ENCODE data around the gene TMEM236. TPM values are rescaled to one million over a fixed set of nuclear protein-coding genes. Genes with fewer than 3 reads are reported as not detected.

The TMEM236 gene
- polyA plus RNA-seq (2012; rRNA removed), result 0.02 TPM in 1 of 2 replicates, not detected in the other
- 0.01 TPM in 2 replicates for polyA plus RNA-seq (2012; cell fraction: cytosol; rRNA removed)
- polyA plus RNA-seq (2012; cell fraction: nucleus; rRNA removed), result 0.02 and 0.05 TPM in 2 replicates

- Histone ChIP-seq H3K9ac (no peak within 1 kb of the TSS), H3F3A (replicated peaks; ENCODE audit: insufficient read depth) (no peaks in the 10 kb centered on the region), H3K4me1 (ENCODE audit: control insufficient read depth in 1 of 2, insufficient read depth in 2 of 2, low read depth in 1 of 2, low read length in 1 of 2) (no peaks in the 10 kb centered on the region), H3K27ac (ENCODE audit: low read depth in 2 of 2, low read length in 1 of 2) (no peak within 1 kb of the TSS), H3K79me2 (ENCODE audit: insufficient read depth) (no peaks in the 10 kb centered on the region), H2AFZ (ENCODE audit: low read depth) (no peak within 1 kb of the TSS), H3K4me3 (ENCODE audit: low read depth in 2 of 2, low read length in 1 of 2) (no peak within 1 kb of the TSS), H3K9me3 (no peaks in the 10 kb centered on the region), H3K36me3 (replicated peaks in 1 of 2; ENCODE audit: control insufficient read depth in 1 of 2, insufficient read depth in 2 of 2, low read length in 1 of 2) (no peaks in the 10 kb centered on the region), H3K4me2 (no peak within 1 kb of the TSS), H4K20me1 (ENCODE audit: insufficient read depth) (no peaks in the 10 kb centered on the region), H3K27me3 (ENCODE audit: insufficient read depth) (no peaks in the 10 kb centered on the region), H3K9me2 (no peaks in the 10 kb centered on the region)
- 79% methylated on average over 9 of the region's 9 CpGs for WGBS (ENCODE audit: low lambda C conversion rate)
- ChIA-PET CTCF (no interaction called here), POLR2A (no interaction called here)
- TF ChIP-seq TAF1 (IDR thresholded peaks at IDR 0.05; ENCODE audit: borderline replicate concordance, low read depth, low read length), result no peak
- no peak for TF ChIP-seq ZBTB33 (IDR thresholded peaks at IDR 0.05; ENCODE audit: borderline replicate concordance, low read depth)
- no peak for TF ChIP-seq SIN3A (IDR thresholded peaks at IDR 0.05; ENCODE audit: borderline replicate concordance, low read depth, low read length)
- no peak for TF ChIP-seq RAD21 (IDR thresholded peaks at IDR 0.05; ENCODE audit: low read length)
- no peak for TF ChIP-seq POLR2AphosphoS5 (IDR thresholded peaks at IDR 0.05; ENCODE audit: low read depth, low read length)
- no peak for TF ChIP-seq CTCF (IDR thresholded peaks at IDR 0.05)
- DNase-seq, result no peak
Observed at GRCh38 chr10:17751781-17752445, at the start of gene TMEM236. Gene TMEM236 (plus strand): TSS chr10:17752201. CDS start chr10:17752296, 95 bp downstream.

GRCh38 chr10:17703706-17704105, 48.3 kb upstream of the TMEM236 start:
- Histone ChIP-seq H3K79me2 (ENCODE audit: insufficient read depth) (no peaks in the 10 kb centered on the region), H3K9me3 (no peaks in the 10 kb centered on the region), H3K27me3 (ENCODE audit: insufficient read depth) (no peaks in the 10 kb centered on the region), H3K9me2 (no peaks in the 10 kb centered on the region), H3K4me2 (no peak overlapping the region), H3K4me1 (ENCODE audit: control insufficient read depth in 1 of 2, insufficient read depth in 2 of 2, low read depth in 1 of 2, low read length in 1 of 2) (no peaks in the 10 kb centered on the region), H3K36me3 (replicated peaks in 1 of 2; ENCODE audit: control insufficient read depth in 1 of 2, insufficient read depth in 2 of 2, low read length in 1 of 2) (peaks cover 36 to 42% of the 10 kb centered on the region in 2 experiments), H3K27ac (ENCODE audit: low read depth in 2 of 2, low read length in 1 of 2) (no peak overlapping the region), H3K9ac (no peak overlapping the region), H2AFZ (ENCODE audit: low read depth) (no peak overlapping the region), H3K4me3 (ENCODE audit: low read depth in 2 of 2, low read length in 1 of 2) (no peak overlapping the region), H3F3A (replicated peaks; ENCODE audit: insufficient read depth) (no peaks in the 10 kb centered on the region), H4K20me1 (ENCODE audit: insufficient read depth) (no peaks in the 10 kb centered on the region)
- ChIA-PET CTCF (interaction anchor here (0.7 kb wide), 1 partner anchor 11 kb away, joined by 3 read pairs; no protein-coding TSS in a partner anchor), POLR2A (no interaction called here)
- 98% methylated on average over 3 of the region's 3 CpGs for WGBS (ENCODE audit: low lambda C conversion rate)
- no peak for DNase-seq
- TF ChIP-seq EP300 (IDR thresholded peaks at IDR 0.05; ENCODE audit: borderline replicate concordance in 1 of 2, low read depth in 1 of 2, low read length in 1 of 2), result no peak

Measured in SK-N-SH (cell line).